Panc1 (cell line): Measurements from ENCODE around the gene ACVR1B. TPM values are rescaled to one million over a fixed set of nuclear protein-coding genes. Genes with fewer than 3 reads are reported as not detected.

Experiments
- ATAC-seq: fragments of 200-7000 bp; cut with Tn5 transposase; 2 replicates; pipeline ENCODE4 v1.9.1; 2020; ENCODE audit warnings: mild to moderate bottlenecking, moderate library complexity
- BruUV-seq: library from RNA; stranded (reverse); fragments of 400-500 nt; replicated peaks from 2 replicates; lab custom pipeline; 2021; lab: Mats Ljungman, UMichigan
- CTCF ChIA-PET: fragments of 300-600 bp; sonication (Branson Sonifier 250); formaldehyde crosslinking; loops from one replicate; lab custom pipeline; 2022; ENCODE audit warnings: antibody characterized with exemption; lab: Charles Lee
- POLR2A ChIA-PET: fragments of 300-600 bp; sonication (Branson Sonifier 250); formaldehyde crosslinking; loops from one replicate; lab custom pipeline; 2022; ENCODE audit warnings: antibody characterized with exemption; lab: Charles Lee
- DNase-seq: peaks from one replicate; pipeline ENCODE4 v3.0.0-alpha.2; 2010; ENCODE audit warnings: low read depth, low spot score
- H3K27ac ChIP-seq: 2 replicates; pipeline ENCODE4 v1.5.1; 2011; ENCODE audit warnings: mild to moderate bottlenecking, low read length, inconsistent platforms
- H3K27me3 ChIP-seq: fragments of 200-500 bp; sonication (Bioruptor generic); 2 replicates; pipeline ENCODE4 v1.6.0; 2014; ENCODE audit warnings: low read length, inconsistent platforms; ENCODE audit not compliant: control insufficient read depth, insufficient read depth
- H3K36me3 ChIP-seq: fragments of 200-500 bp; sonication (Bioruptor generic); 2 replicates; pipeline ENCODE4 v1.5.1; 2014; ENCODE audit warnings: inconsistent platforms, mild to moderate bottlenecking, low read length, moderate library complexity; ENCODE audit not compliant: control insufficient read depth, insufficient read depth
- H3K4me1 ChIP-seq: 2 replicates; pipeline ENCODE4 v1.5.1; 2011; ENCODE audit warnings: inconsistent platforms, mild to moderate bottlenecking, low read length, moderate library complexity; ENCODE audit not compliant: control insufficient read depth, insufficient read depth
- H3K4me3 ChIP-seq, 2 experiments: 2 replicates each; pipeline ENCODE4 v1.5.1; 2011 to 2012; ENCODE audit warnings: low read depth in 2 of 2, low read length in 2 of 2, mild to moderate bottlenecking in 2 of 2, inconsistent platforms in 1 of 2, moderate library complexity in 1 of 2
- H3K9me3 ChIP-seq: fragments of 200-500 bp; sonication (Bioruptor generic); 2 replicates; pipeline ENCODE4 v1.5.1; 2014; ENCODE audit warnings: low read depth, mild to moderate bottlenecking, inconsistent platforms, low read length, moderate library complexity; ENCODE audit not compliant: control insufficient read depth, insufficient read depth
- POLR2AphosphoS5 ChIP-seq: IDR thresholded peaks from 2 replicates; pipeline ENCODE4 v1.6.1; 2012; ENCODE audit warnings: mild to moderate bottlenecking, low read depth, low read length, moderate library complexity
- SIN3A ChIP-seq: IDR thresholded peaks from 2 replicates; pipeline ENCODE4 v1.6.1; 2012; ENCODE audit warnings: low read depth, mild to moderate bottlenecking, low read length, moderate library complexity, borderline replicate concordance; ENCODE audit not compliant: insufficient read depth
- TCF7L2 ChIP-seq: IDR thresholded peaks from 2 replicates; pipeline ENCODE4 v1.6.1; 2011; ENCODE audit warnings: mild to moderate bottlenecking, low read depth, low read length, inconsistent platforms
- in situ Hi-C: cut with HindIII; loops from 2 replicates; pipeline ENCODE4 v1.10.0; 2016; ENCODE audit warnings: low sequenced_read_pairs, low pct_unique_long_range_greater_than_20kb
- intact Hi-C: fragments of 100-400 bp; cut with micrococcal nuclease; formaldehyde crosslinking; loops from one replicate; pipeline ENCODE4 v1.10.0; 2022; ENCODE audit not compliant: unreplicated experiment
- total RNA-seq: library from RNA; stranded (reverse); gene quantifications from one replicate; pipeline ENCODE4 v1.2.1, GENCODE V29; 2021; ENCODE audit not compliant: unreplicated experiment
- TF ChIP-seq, protein P1 (sequence below), 2 experiments: IDR thresholded peaks; 2 replicates each; pipeline ENCODE4 v1.6.1; 2011 to 2012; ENCODE audit warnings: low read depth in 2 of 2, control low read depth in 1 of 2, low read length in 1 of 2, mild to moderate bottlenecking in 1 of 2, moderate library complexity in 1 of 2; ENCODE audit not compliant: insufficient read depth in 1 of 2
- TF ChIP-seq, protein P2 (sequence below): fragments of 450-650 bp; IDR thresholded peaks from 2 replicates; pipeline ENCODE4 v1.5.1; 2017; ENCODE audit warnings: mild to moderate bottlenecking

The ACVR1B gene
- total RNA-seq, 1 experiment from 2014 or later = 23.0 TPM

DNA sequence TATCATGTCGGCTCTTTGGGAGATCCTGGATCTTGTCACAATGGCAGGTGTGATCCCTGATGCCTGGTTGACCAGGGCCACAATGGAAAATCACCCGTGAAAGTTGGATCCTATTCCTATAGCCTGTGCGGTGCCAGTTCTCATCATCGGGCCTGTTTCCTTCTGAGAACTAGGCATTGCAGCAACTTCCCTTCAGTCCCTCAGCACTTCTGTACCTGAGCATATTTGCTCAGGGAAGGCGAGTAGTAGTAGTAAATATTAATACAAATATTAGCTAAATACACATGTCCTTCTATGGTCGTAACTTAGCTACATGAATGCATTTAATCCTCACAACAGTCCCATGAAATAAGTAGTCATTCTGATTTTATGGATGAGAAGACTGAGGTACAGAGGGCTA is 33.2 kb downstream of the ACVR1B start:
- ATAC-seq (no peak), DNase-seq (no peak)
- H3K9me3 ChIP-seq = no peaks in the 10 kb centered on the region
- intact Hi-C loops (loop anchor here (5.0 kb wide), 1 partner anchor 87 kb away; no protein-coding TSS in a partner anchor), in situ Hi-C loops (no loop called here)
- no peak overlapping the region for H3K27ac ChIP-seq
- H3K27me3 ChIP-seq = no peaks in the 10 kb centered on the region
- H3K4me3 ChIP-seq = no peak overlapping the region
- H3K4me1 ChIP-seq = no peaks in the 10 kb centered on the region
- ChIA-PET CTCF (no interaction called here), POLR2A (interaction anchor here (0.6 kb wide), 1 partner anchor 155 kb away, joined by 27 read pairs; no protein-coding TSS in a partner anchor)
- peaks cover 7% of the 10 kb centered on the region for H3K36me3 ChIP-seq
- no TSS peak for BruUV-seq
- TF ChIP-seq, protein P1, sequence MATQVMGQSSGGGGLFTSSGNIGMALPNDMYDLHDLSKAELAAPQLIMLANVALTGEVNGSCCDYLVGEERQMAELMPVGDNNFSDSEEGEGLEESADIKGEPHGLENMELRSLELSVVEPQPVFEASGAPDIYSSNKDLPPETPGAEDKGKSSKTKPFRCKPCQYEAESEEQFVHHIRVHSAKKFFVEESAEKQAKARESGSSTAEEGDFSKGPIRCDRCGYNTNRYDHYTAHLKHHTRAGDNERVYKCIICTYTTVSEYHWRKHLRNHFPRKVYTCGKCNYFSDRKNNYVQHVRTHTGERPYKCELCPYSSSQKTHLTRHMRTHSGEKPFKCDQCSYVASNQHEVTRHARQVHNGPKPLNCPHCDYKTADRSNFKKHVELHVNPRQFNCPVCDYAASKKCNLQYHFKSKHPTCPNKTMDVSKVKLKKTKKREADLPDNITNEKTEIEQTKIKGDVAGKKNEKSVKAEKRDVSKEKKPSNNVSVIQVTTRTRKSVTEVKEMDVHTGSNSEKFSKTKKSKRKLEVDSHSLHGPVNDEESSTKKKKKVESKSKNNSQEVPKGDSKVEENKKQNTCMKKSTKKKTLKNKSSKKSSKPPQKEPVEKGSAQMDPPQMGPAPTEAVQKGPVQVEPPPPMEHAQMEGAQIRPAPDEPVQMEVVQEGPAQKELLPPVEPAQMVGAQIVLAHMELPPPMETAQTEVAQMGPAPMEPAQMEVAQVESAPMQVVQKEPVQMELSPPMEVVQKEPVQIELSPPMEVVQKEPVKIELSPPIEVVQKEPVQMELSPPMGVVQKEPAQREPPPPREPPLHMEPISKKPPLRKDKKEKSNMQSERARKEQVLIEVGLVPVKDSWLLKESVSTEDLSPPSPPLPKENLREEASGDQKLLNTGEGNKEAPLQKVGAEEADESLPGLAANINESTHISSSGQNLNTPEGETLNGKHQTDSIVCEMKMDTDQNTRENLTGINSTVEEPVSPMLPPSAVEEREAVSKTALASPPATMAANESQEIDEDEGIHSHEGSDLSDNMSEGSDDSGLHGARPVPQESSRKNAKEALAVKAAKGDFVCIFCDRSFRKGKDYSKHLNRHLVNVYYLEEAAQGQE (IDR thresholded peaks at IDR 0.05; ENCODE audit: insufficient read depth in 1 of 2, low read depth in 2 of 2, low read length in 1 of 2) = no peak
- TF ChIP-seq, protein P2, sequence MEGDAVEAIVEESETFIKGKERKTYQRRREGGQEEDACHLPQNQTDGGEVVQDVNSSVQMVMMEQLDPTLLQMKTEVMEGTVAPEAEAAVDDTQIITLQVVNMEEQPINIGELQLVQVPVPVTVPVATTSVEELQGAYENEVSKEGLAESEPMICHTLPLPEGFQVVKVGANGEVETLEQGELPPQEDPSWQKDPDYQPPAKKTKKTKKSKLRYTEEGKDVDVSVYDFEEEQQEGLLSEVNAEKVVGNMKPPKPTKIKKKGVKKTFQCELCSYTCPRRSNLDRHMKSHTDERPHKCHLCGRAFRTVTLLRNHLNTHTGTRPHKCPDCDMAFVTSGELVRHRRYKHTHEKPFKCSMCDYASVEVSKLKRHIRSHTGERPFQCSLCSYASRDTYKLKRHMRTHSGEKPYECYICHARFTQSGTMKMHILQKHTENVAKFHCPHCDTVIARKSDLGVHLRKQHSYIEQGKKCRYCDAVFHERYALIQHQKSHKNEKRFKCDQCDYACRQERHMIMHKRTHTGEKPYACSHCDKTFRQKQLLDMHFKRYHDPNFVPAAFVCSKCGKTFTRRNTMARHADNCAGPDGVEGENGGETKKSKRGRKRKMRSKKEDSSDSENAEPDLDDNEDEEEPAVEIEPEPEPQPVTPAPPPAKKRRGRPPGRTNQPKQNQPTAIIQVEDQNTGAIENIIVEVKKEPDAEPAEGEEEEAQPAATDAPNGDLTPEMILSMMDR = no peak
- TF ChIP-seq POLR2AphosphoS5 (no peak), TCF7L2 (no peak), SIN3A (no peak)

DNA sequence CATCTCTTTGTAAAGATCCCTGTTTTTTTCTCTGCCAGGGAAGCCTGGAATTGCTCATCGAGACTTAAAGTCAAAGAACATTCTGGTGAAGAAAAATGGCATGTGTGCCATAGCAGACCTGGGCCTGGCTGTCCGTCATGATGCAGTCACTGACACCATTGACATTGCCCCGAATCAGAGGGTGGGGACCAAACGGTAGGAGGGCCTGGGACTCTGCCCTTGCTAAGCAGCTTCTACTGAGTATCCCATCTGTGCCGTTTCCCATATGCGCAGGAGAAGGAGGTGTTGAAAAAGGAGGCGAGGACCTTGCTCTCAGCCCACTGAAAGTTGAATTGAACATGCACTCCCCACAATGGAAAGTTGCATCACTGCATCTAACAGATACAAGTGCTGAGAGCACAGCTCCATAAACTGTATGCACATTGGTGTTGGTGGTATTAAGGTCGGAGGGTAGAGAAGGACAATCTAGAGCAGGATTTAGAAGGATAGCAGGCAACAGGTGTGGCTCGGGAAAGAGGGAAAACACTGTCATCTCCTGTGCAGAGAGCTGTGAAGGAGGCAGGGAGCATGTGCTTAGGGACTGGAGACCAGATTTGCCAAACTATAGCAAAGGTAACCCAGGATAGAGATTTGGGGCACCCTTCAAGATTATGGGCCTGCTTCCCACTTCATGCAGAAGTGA is 33.8 kb downstream of the ACVR1B start:
- ATAC-seq (no peak), DNase-seq (no peak)
- no peaks in the 10 kb centered on the region for H3K9me3 ChIP-seq
- H3K4me1 ChIP-seq = no peaks in the 10 kb centered on the region
- no TSS peak for BruUV-seq
- H3K4me3 ChIP-seq = no peak overlapping the region
- H3K36me3 ChIP-seq = peaks cover 7% of the 10 kb centered on the region
- no peaks in the 10 kb centered on the region for H3K27me3 ChIP-seq
- intact Hi-C loops (no loop called here), in situ Hi-C loops (no loop called here)
- CTCF ChIA-PET = no interaction called here
- POLR2A ChIA-PET = no interaction called here
- H3K27ac ChIP-seq = no peak overlapping the region
- no peak for TF ChIP-seq POLR2AphosphoS5
- TF ChIP-seq, protein P1 (IDR thresholded peaks at IDR 0.05; ENCODE audit: insufficient read depth in 1 of 2, low read depth in 2 of 2, low read length in 1 of 2) = no peak
- no peak for TF ChIP-seq SIN3A
- TF ChIP-seq, protein P2 = no peak
- no peak for TF ChIP-seq TCF7L2
